K562 (cell line): ENCODE measurements around the gene SCYL3. TPM values are rescaled to one million over a fixed set of nuclear protein-coding genes. Genes with fewer than 3 reads are reported as not detected.

Experiments
- ATAC-seq: fragments of 200-7000 bp; cut with Tn5 transposase; 3 replicates; pipeline ENCODE4 v1.9.1; 2020; ENCODE audit warnings: moderate library complexity
- BruUV-seq: library from RNA; stranded (reverse); fragments of 400-500 nt; replicated peaks from 2 replicates; lab custom pipeline; 2021; lab: Mats Ljungman, UMichigan
- CTCF ChIA-PET: fragments of 300-600 bp; formaldehyde crosslinking; extraction: SDS; loops from one replicate; lab custom pipeline; 2021; ENCODE audit warnings: low intra/inter-chr PET ratio; lab: Yijun Ruan, JAX
- POLR2A ChIA-PET: fragments of 300-600, 350-650 bp; sonication (Branson Sonifier 250); formaldehyde crosslinking; extraction: SDS; loops from one replicate; lab custom pipeline; 2021; ENCODE audit warnings: antibody characterized with exemption, inconsistent platforms; lab: Yijun Ruan, JAX
- DNase-seq, 4 experiments: peaks; one replicate each; pipeline versions ENCODE4 v3.0.0 to v3.0.0-alpha.2; 2011 to 2018; ENCODE audit warnings: low spot score in 3 of 4, mixed read lengths in 3 of 4; ENCODE audit errors: extremely low read depth in 1 of 4
- FAIRE-seq: peaks from 2 replicates; lab custom pipeline; 2011; peaks lifted over from hg19 to GRCh38; lab: Jason Lieb, UNC
- H2AFZ ChIP-seq: 2 replicates; pipeline ENCODE4 v1.6.0; 2011; ENCODE audit warnings: low read depth, low read length, control low read depth, inconsistent platforms
- H3K27ac ChIP-seq: fragments of 200-600 bp; 3 replicates; pipeline ENCODE4 v1.8.0; 2011; ENCODE audit warnings: low read depth, mild to moderate bottlenecking, control low read depth, inconsistent platforms, low read length, moderate library complexity, mixed read lengths; ENCODE audit errors: extremely low read depth
- H3K27me3 ChIP-seq, 2 experiments: fragments of 300-600 bp in 1 of 2; 2 replicates in 1 of 2; 3 replicates in 1 of 2; pipeline versions ENCODE4 v1.6.0 to v1.8.0; 2011; ENCODE audit warnings: inconsistent platforms in 2 of 2, low read length in 2 of 2, mild to moderate bottlenecking in 1 of 2, mixed read lengths in 1 of 2, moderate library complexity in 1 of 2; ENCODE audit not compliant: control insufficient read depth in 2 of 2, insufficient read depth in 2 of 2
- H3K36me3 ChIP-seq: fragments of 300-600 bp; 3 replicates; pipeline ENCODE4 v1.8.0; 2011; ENCODE audit warnings: mild to moderate bottlenecking, low read length, inconsistent platforms; ENCODE audit not compliant: control insufficient read depth, insufficient read depth
- H3K4me1 ChIP-seq, 2 experiments: fragments of 200-600 bp in 1 of 2; replicated peaks in 1 of 2; 2 replicates in 1 of 2; 3 replicates in 1 of 2; pipeline versions ENCODE4 v1.5.1 to v1.8.0; 2011; ENCODE audit warnings: inconsistent platforms in 2 of 2, low read length in 2 of 2, mild to moderate bottlenecking in 1 of 2, mixed read lengths in 1 of 2, moderate library complexity in 1 of 2; ENCODE audit not compliant: control insufficient read depth in 2 of 2, insufficient read depth in 2 of 2
- H3K4me2 ChIP-seq: 2 replicates; pipeline ENCODE4 v1.6.1; 2011; ENCODE audit warnings: low read length, control low read depth, inconsistent platforms, mixed read lengths; ENCODE audit not compliant: insufficient read depth
- H3K4me3 ChIP-seq: fragments of 200-600 bp; sonication (generic), shearing (Covaris generic); 2 replicates; pipeline ENCODE4 v1.5.1; 2016; ENCODE audit warnings: control low read depth, inconsistent platforms
- H3K79me2 ChIP-seq: fragments of 200-600 bp; 3 replicates; pipeline ENCODE4 v1.8.0; 2011; ENCODE audit warnings: low read length, inconsistent platforms; ENCODE audit not compliant: control insufficient read depth, insufficient read depth
- H3K9ac ChIP-seq, 2 experiments: 2 replicates each; pipeline versions ENCODE4 v1.6.0 to v1.6.1; 2011; ENCODE audit warnings: low read depth in 2 of 2, low read length in 2 of 2, control low read depth in 1 of 2, inconsistent platforms in 1 of 2, mild to moderate bottlenecking in 1 of 2, mixed read lengths in 1 of 2; ENCODE audit not compliant: insufficient read depth in 1 of 2
- H3K9me1 ChIP-seq: one replicate; pipeline ENCODE4 v1.6.0; 2011; ENCODE audit warnings: inconsistent platforms, mild to moderate bottlenecking, low read length, moderate library complexity; ENCODE audit not compliant: control insufficient read depth, insufficient read depth
- H3K9me3 ChIP-seq: replicated peaks from 2 replicates; pipeline ENCODE4 v1.5.1; 2011; ENCODE audit warnings: low read depth, low read length, inconsistent platforms; ENCODE audit not compliant: control insufficient read depth, insufficient read depth
- H4K20me1 ChIP-seq: replicated peaks from 2 replicates; pipeline ENCODE4 v1.6.1; 2011; ENCODE audit warnings: low read length, inconsistent platforms, mixed read lengths; ENCODE audit not compliant: control insufficient read depth, insufficient read depth
- FIP1L1 ChIP-seq: fragments of 200-400 bp; formaldehyde crosslinking; IDR thresholded peaks from 2 replicates; pipeline ENCODE4 v1.6.1; 2018; ENCODE audit warnings: mild to moderate bottlenecking, low read depth, low read length; ENCODE audit not compliant: poor library complexity, severe bottlenecking
- GTF2F1 ChIP-seq: IDR thresholded peaks from 2 replicates; pipeline ENCODE4 v1.6.1; 2011; ENCODE audit warnings: low read depth, low read length, improper control_type of control experiment
- ZNF707 ChIP-seq: fragments of 250-450 bp; sonication (Bioruptor Pico); conservative IDR thresholded peaks from 2 replicates; pipeline ENCODE4 v1.8.0; 2022; ENCODE audit warnings: inconsistent platforms, mild to moderate bottlenecking, moderate library complexity
- ZSCAN32 ChIP-seq: fragments of 450-650 bp; formaldehyde crosslinking; IDR thresholded peaks from 2 replicates; pipeline ENCODE4 v1.4.0; 2020; ENCODE audit warnings: mild to moderate bottlenecking, moderate library complexity
- WGBS: fragments of 100-300 bp; shearing (Covaris generic); methylation state at CpG from one replicate; pipeline ENCODE4 v1.1.6; 2016; ENCODE audit warnings: low coverage, mixed read lengths; ENCODE audit not compliant: insufficient coverage; ENCODE audit errors: missing lambda C conversion rate; 5-methylcytosine and 5-hydroxymethylcytosine counted together
- in situ Hi-C: fragments of 300-500 bp; cut with MboI; formaldehyde crosslinking; loops from 4 replicates; pipeline ENCODE4 v1.15.0; 2018; ENCODE audit warnings: inconsistent platforms, mixed read lengths
- intact Hi-C: fragments of 100-400 bp; cut with micrococcal nuclease; formaldehyde crosslinking; loops from 2 replicates; pipeline ENCODE4 v1.14.2; 2022
- polyA plus RNA-seq, 8 experiments: library from polyadenylated mRNA; depleted of rRNA in 4 of 8; stranded (reverse) in 5 of 8; unstranded in 3 of 8; fragments of >200 nt; fragmentation: Nextera tagmentation in 2 of 8; fragmentation: Illumina TruSeq in 1 of 8; extraction: Ambion mirVana in 2 of 8; extraction: Trizol in 1 of 8; gene quantifications; 2 replicates each; pipeline versions ENCODE4 v1.2.1 to v1.2.3, GENCODE V29; 2011 to 2014; ENCODE audit warnings: inconsistent platforms in 1 of 8, missing spikeins in 1 of 8
- total RNA-seq, 7 experiments: library from RNA; depleted of rRNA in 6 of 7; stranded (reverse); fragments of >200 nt in 6 of 7; fragmentation: Illumina TruSeq in 2 of 7; extraction: Trizol in 2 of 7; gene quantifications; 2 replicates each; pipeline versions ENCODE4 v1.2.1 to v1.2.3, GENCODE V29; 2011 to 2021; ENCODE audit warnings: low replicate concordance in 1 of 7
- TF ChIP-seq, protein P1 (sequence below): sonication (generic); formaldehyde crosslinking; IDR thresholded peaks from 2 replicates; pipeline ENCODE4 v1.8.1; 2023; ENCODE audit warnings: mild to moderate bottlenecking, missing genetic modification reagents

Gene SCYL3
- total and polyA plus RNA-seq, 9 of the 15 experiments (the other 6 are each of a cell fraction or from before 2014, with no cell fraction given), result 3.6 to 11.4 (median 7.1) TPM

DNA sequence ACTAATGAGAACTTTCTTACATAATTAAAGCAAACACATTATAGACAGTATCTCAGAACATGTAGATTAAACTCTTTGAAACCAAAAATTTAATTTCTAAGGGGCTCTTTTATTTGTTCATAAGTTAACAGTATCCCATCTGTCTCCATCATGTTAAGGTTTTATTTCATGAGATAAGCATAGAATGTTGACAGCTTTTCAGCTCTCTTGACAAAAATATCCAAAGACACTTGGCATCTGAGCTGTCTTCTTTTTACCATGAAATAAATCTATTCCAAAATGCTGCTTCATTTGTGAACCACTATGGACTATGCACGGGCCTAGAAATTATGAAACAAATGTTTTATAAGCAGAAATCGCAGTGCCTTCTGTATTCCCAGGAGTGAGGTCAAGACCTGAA, 45.2 kb downstream of the SCYL3 start:
- ATAC-seq (no peak), FAIRE-seq (no peak), DNase-seq (no peak)
- Histone ChIP-seq H2AFZ (no peak overlapping the region), H3K9ac (no peak overlapping the region), H3K27ac (no peak overlapping the region), H3K79me2 (no peaks in the 10 kb centered on the region), H3K9me1 (no peaks in the 10 kb centered on the region), H3K4me3 (no peak overlapping the region), H3K36me3 (peaks cover 86% of the 10 kb centered on the region), H3K9me3 (no peaks in the 10 kb centered on the region), H4K20me1 (no peaks in the 10 kb centered on the region), H3K4me2 (no peak overlapping the region), H3K27me3 (no peaks in the 10 kb centered on the region), H3K4me1 (no peaks in the 10 kb centered on the region)
- no TSS peak for BruUV-seq
- intact Hi-C loops (no loop called here), in situ Hi-C loops (no loop called here)
- TF ChIP-seq, protein P1, sequence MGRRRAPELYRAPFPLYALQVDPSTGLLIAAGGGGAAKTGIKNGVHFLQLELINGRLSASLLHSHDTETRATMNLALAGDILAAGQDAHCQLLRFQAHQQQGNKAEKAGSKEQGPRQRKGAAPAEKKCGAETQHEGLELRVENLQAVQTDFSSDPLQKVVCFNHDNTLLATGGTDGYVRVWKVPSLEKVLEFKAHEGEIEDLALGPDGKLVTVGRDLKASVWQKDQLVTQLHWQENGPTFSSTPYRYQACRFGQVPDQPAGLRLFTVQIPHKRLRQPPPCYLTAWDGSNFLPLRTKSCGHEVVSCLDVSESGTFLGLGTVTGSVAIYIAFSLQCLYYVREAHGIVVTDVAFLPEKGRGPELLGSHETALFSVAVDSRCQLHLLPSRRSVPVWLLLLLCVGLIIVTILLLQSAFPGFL, result no peak
- TF ChIP-seq GTF2F1 (no peak), ZSCAN32 (CRISPR knock-in tag) (no peak), FIP1L1 (no peak), ZNF707 (no peak)
- WGBS, result 96% methylated on average over 2 of the region's 2 CpGs
- CTCF ChIA-PET, result no interaction called here
- POLR2A ChIA-PET, result interaction anchor here (1.0 to 1.5 kb wide), 2 partner anchors 10 to 12 kb away, joined by 3 read pairs; no protein-coding TSS in a partner anchor
